Mesenchymal stem cell (in vitro differentiated cells and primary cell): ENCODE results near the gene MYMX.
A peak's percentile ranks its signal among the peaks of the same experiment; 100 is the strongest.

ENCODE experiments used
- DNase-seq: peaks from one replicate; pipeline ENCODE4 v3.0.0-alpha.2; 2013
- H2AFZ ChIP-seq: one replicate; pipeline ENCODE4 v1.6.1; 2013; ENCODE audit warnings: low read depth, mild to moderate bottlenecking, control low read depth, inconsistent platforms, low read length, moderate library complexity
- H2AK5ac ChIP-seq: 2 replicates; pipeline ENCODE4 v1.6.1; 2013; ENCODE audit warnings: low read length, moderate library complexity, mild to moderate bottlenecking, inconsistent platforms; ENCODE audit not compliant: severe bottlenecking
- H2BK120ac ChIP-seq: one replicate; pipeline ENCODE4 v1.6.1; 2013; ENCODE audit warnings: low read depth, mild to moderate bottlenecking, inconsistent platforms, low read length, moderate library complexity
- H2BK12ac ChIP-seq, 2 experiments: one replicate each; pipeline ENCODE4 v1.6.1; 2013; ENCODE audit warnings: inconsistent platforms in 2 of 2, low read length in 2 of 2, mild to moderate bottlenecking in 2 of 2, moderate library complexity in 2 of 2, control low read depth in 1 of 2
- H2BK15ac ChIP-seq: one replicate; pipeline ENCODE4 v1.6.1; 2013; ENCODE audit warnings: mild to moderate bottlenecking, low read depth, inconsistent platforms; ENCODE audit not compliant: poor library complexity, severe bottlenecking
- H2BK5ac ChIP-seq: 2 replicates; pipeline ENCODE4 v1.6.1; 2013; ENCODE audit warnings: low read depth, mild to moderate bottlenecking, low read length, control low read depth, inconsistent platforms; ENCODE audit not compliant: poor library complexity, severe bottlenecking
- H3K14ac ChIP-seq, 2 experiments: one replicate each; pipeline ENCODE4 v1.6.1; 2013; ENCODE audit warnings: inconsistent platforms in 2 of 2, low read length in 2 of 2, control low read depth in 1 of 2, mild to moderate bottlenecking in 1 of 2, moderate library complexity in 1 of 2
- H3K18ac ChIP-seq, 2 experiments: one replicate each; pipeline ENCODE4 v1.6.1; 2013; ENCODE audit warnings: inconsistent platforms in 2 of 2, low read length in 2 of 2, control low read depth in 1 of 2, low read depth in 1 of 2, mild to moderate bottlenecking in 1 of 2
- H3K23ac ChIP-seq, 2 experiments: one replicate each; pipeline ENCODE4 v1.6.1; 2013; ENCODE audit warnings: inconsistent platforms in 2 of 2, low read length in 2 of 2, mild to moderate bottlenecking in 2 of 2, moderate library complexity in 2 of 2, control low read depth in 1 of 2
- H3K27ac ChIP-seq: 2 replicates; pipeline ENCODE4 v1.5.1; 2013; ENCODE audit warnings: mild to moderate bottlenecking, moderate library complexity, low read length, control low read depth, inconsistent platforms; ENCODE audit not compliant: poor library complexity, severe bottlenecking
- H3K27me3 ChIP-seq, 2 experiments: 2 replicates each; pipeline versions ENCODE4 v1.6.1 to v1.7.0; 2013; ENCODE audit warnings: low read length in 2 of 2, mild to moderate bottlenecking in 2 of 2, moderate library complexity in 2 of 2, control low read depth in 1 of 2, inconsistent platforms in 1 of 2; ENCODE audit not compliant: control insufficient read depth in 1 of 2, insufficient read depth in 1 of 2
- H3K36me3 ChIP-seq, 2 experiments: 2 replicates each; pipeline versions ENCODE4 v1.6.1 to v1.7.0; 2013; ENCODE audit warnings: low read length in 2 of 2, control low read depth in 1 of 2, inconsistent platforms in 1 of 2, low read depth in 1 of 2, mild to moderate bottlenecking in 1 of 2; ENCODE audit not compliant: insufficient read depth in 2 of 2, control insufficient read depth in 1 of 2
- H3K4ac ChIP-seq, 2 experiments: one replicate each; pipeline ENCODE4 v1.6.1; 2013; ENCODE audit warnings: inconsistent platforms in 2 of 2, low read length in 2 of 2, mild to moderate bottlenecking in 2 of 2, moderate library complexity in 2 of 2, control low read depth in 1 of 2, low read depth in 1 of 2
- H3K4me1 ChIP-seq: 2 replicates; pipeline ENCODE4 v1.6.1; 2013; ENCODE audit warnings: low read depth, low read length, control low read depth; ENCODE audit not compliant: control insufficient read depth, insufficient read depth
- H3K4me2 ChIP-seq: 2 replicates; pipeline ENCODE4 v1.6.1; 2013; ENCODE audit warnings: low read length, mild to moderate bottlenecking, inconsistent platforms; ENCODE audit not compliant: poor library complexity, severe bottlenecking
- H3K4me3 ChIP-seq, 2 experiments: 2 replicates each; pipeline versions ENCODE4 v1.5.1 to v1.7.0; 2013; ENCODE audit warnings: low read length in 2 of 2, mild to moderate bottlenecking in 2 of 2, control low read depth in 1 of 2, low read depth in 1 of 2; ENCODE audit not compliant: insufficient read depth in 1 of 2
- H3K79me1 ChIP-seq: replicated peaks from 2 replicates; pipeline ENCODE4 v1.6.1; 2013; ENCODE audit warnings: mild to moderate bottlenecking, control low read depth, low read length, inconsistent platforms; ENCODE audit not compliant: poor library complexity, severe bottlenecking
- H3K9ac ChIP-seq: 2 replicates; pipeline ENCODE4 v1.7.0; 2013; ENCODE audit warnings: mild to moderate bottlenecking, low read length, moderate library complexity
- H3K9me3 ChIP-seq: 2 replicates; pipeline ENCODE4 v1.7.0; 2013; ENCODE audit warnings: mild to moderate bottlenecking, low read length; ENCODE audit not compliant: control insufficient read depth
- H4K8ac ChIP-seq: one replicate; pipeline ENCODE4 v1.6.1; 2013; ENCODE audit warnings: inconsistent platforms, mild to moderate bottlenecking, low read length, moderate library complexity
- H4K91ac ChIP-seq: one replicate; pipeline ENCODE4 v1.6.1; 2013; ENCODE audit warnings: mild to moderate bottlenecking, low read length, inconsistent platforms
- WGBS: methylation state at CpG from one replicate; pipeline ENCODE4 v1.1.7; 2013; ENCODE audit warnings: mixed read lengths; 5-methylcytosine and 5-hydroxymethylcytosine counted together

The MYMX gene

DNA sequence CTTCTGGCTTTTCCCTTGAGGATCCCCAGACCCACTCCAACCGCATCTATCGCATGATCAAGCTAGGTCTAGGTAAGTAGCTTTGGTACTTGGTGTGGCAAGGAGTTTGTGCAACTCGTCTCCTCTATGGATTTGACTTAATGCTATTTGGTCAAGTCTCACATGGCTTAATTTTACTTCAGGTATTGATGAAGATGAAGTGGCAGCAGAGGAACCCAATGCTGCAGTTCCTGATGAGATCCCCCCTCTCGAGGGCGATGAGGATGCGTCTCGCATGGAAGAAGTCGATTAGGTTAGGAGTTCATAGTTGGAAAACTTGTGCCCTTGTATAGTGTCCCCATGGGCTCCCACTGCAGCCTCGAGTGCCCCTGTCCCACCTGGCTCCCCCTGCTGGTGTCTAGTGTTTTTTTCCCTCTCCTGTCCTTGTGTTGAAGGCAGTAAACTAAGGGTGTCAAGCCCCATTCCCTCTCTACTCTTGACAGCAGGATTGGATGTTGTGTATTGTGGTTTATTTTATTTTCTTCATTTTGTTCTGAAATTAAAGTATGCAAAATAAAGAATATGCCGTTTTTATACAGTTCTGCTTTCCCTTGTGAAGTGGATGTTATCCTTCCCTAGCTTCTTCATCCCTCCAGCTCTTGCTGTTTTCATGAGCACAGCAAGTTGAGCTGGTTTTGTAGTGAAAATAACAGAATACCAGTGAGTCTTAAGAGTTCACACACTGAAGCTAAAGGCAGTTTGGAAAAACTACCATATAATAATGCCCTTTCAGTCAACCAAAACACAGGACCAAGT is 36.8 kb downstream of the MYMX start:
- Histone ChIP-seq H4K8ac (no peak overlapping the region), H3K9ac (no peak overlapping the region), H3K79me1 (no peaks in the 10 kb centered on the region), H3K9me3 (no peaks in the 10 kb centered on the region), H3K23ac (no peak overlapping the region), H2BK12ac (no peak overlapping the region), H3K27me3 (no peaks in the 10 kb centered on the region), H2BK120ac (no peak overlapping the region), H2BK15ac (no peak overlapping the region), H4K91ac (no peak overlapping the region), H3K4me3 (no peak overlapping the region), H3K14ac (no peak overlapping the region), H3K36me3 (peaks cover 49 to 79% of the 10 kb centered on the region in 2 experiments), H3K27ac (no peak overlapping the region), H2AFZ (no peak overlapping the region), H3K4me2 (no peak overlapping the region), H3K4ac (no peak overlapping the region), H2BK5ac (no peak overlapping the region), H3K4me1 (peaks cover 27% of the 10 kb centered on the region), H3K18ac (no peak overlapping the region), H2AK5ac (no peak overlapping the region)
- 83% methylated on average over 9 of the region's 10 CpGs for WGBS
- DNase-seq = peak; percentile 62

DNA sequence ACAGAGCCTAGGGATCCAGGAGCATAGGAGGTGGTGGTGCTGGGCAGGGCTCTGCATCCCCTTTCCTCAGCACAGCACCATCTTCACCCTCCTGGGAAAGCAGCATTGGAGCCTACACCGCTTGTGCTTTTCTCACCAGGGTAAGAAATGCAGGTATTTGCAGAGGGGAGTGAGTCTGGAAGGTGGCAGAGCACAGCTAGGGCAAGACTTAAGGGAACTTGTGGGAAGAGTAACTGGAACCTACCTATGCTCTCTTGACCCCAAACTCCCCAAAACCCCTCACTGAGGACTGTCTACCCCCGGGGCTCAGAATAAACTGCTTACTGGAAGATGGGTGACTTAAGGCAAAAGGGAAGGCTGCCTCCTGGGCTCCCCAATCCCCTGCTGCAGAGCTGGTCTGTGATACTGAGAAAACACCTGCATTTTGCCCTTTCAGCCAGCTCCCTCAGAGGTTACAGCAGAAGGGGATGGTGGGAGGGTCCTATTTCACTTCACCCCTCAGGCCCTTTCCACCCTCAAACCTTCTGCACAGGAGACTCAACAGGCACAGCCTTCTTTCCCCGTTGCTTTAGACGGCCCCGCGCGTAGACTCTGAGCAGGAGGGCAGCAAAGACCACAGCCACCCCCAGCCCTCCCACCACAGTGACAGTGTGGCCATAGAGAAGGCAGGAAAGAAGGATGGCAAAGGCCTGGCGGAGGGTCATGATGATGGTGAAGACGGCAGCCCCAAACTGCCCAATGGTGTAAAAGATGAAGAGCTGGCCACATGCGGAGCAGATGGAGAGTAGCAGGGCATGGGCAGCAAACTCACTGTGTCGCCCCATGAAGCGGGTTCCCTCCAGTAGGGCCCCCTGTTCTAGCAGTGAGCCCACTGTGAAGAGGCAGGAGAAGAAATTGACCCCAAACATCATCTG is 37.7 kb downstream of the MYMX start:
- no peak overlapping the region for H2BK120ac ChIP-seq
- H3K9ac ChIP-seq = peak overlapping the region; percentile 18
- no peak overlapping the region for H2AFZ ChIP-seq
- no peak overlapping the region for H2BK5ac ChIP-seq
- H3K4me3 ChIP-seq = no peak overlapping the region
- WGBS = 95% methylated on average over 5 of the region's 12 CpGs
- H3K4me2 ChIP-seq = peak overlapping the region; percentile 11
- H3K9me3 ChIP-seq = no peaks in the 10 kb centered on the region
- no peak for DNase-seq
- H3K18ac ChIP-seq = no peak overlapping the region
- H2BK15ac ChIP-seq = no peak overlapping the region
- H3K36me3 ChIP-seq = peaks cover 51 to 76% of the 10 kb centered on the region in 2 experiments
- no peaks in the 10 kb centered on the region for H3K27me3 ChIP-seq
- no peak overlapping the region for H4K8ac ChIP-seq
- no peak overlapping the region for H3K14ac ChIP-seq
- no peak overlapping the region for H4K91ac ChIP-seq
- H3K27ac ChIP-seq = no peak overlapping the region
- no peak overlapping the region for H3K23ac ChIP-seq
- H2BK12ac ChIP-seq = peak overlapping the region in 1 of 2 experiments; percentile 15
- no peak overlapping the region for H3K4ac ChIP-seq
- peaks cover 22% of the 10 kb centered on the region for H3K4me1 ChIP-seq
- H3K79me1 ChIP-seq = peaks cover 3% of the 10 kb centered on the region
- no peak overlapping the region for H2AK5ac ChIP-seq

DNA sequence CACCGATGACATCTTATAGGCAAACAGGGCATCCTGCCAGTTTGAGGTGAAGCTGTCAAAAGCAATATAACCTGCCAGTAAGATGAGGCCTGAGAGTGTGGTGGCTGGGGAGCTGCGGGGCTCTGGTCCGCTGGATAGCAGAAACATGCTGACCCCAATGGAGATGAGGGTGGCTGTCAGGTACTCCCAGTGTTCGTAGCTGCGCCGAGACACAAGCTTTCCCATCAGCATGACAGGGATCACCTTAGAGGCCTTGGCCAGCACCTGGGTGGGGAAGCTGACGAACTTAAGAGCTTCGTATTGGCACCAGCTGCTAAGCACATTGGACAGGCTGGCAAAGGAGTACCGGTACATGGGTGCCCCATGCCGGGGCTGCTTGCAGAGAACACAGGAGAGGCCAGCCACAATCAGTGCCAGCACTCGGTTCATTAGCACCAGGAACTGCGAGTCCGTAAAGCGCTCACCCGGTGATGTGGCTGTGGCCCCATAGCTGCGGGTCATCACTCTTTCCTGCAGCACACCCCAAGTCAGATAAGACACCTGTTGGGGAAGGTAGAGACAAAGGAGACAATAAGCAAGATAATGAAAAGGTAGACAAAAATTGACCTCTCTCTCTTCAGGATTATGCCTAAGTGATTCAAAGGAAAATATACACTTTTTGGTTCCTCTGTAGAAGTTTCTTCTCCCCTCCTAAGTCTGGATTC is 38.5 kb downstream of the MYMX start:
- Histone ChIP-seq H4K91ac (peak overlapping the region; percentile 49), H3K23ac (no peak overlapping the region), H2BK12ac (no peak overlapping the region), H2AK5ac (no peak overlapping the region), H2BK120ac (no peak overlapping the region), H3K27ac (peak overlapping the region; percentile 19), H3K4me3 (peak overlapping the region in 1 of 2 experiments; percentile 81), H2BK15ac (no peak overlapping the region), H2AFZ (no peak overlapping the region), H2BK5ac (no peak overlapping the region), H3K27me3 (no peaks in the 10 kb centered on the region), H3K18ac (no peak overlapping the region), H3K4me2 (no peak overlapping the region), H4K8ac (no peak overlapping the region), H3K4me1 (peaks cover 19% of the 10 kb centered on the region), H3K36me3 (peaks cover 59 to 76% of the 10 kb centered on the region in 2 experiments), H3K9me3 (no peaks in the 10 kb centered on the region), H3K9ac (peak overlapping the region; percentile 95), H3K79me1 (peaks cover 8% of the 10 kb centered on the region), H3K14ac (no peak overlapping the region), H3K4ac (no peak overlapping the region)
- 80% methylated on average over 15 of the region's 16 CpGs for WGBS
- DNase-seq = no peak
